GM23338 (cell line): ENCODE measurements around the gene KCNK4.
A peak's percentile ranks its signal among the peaks of the same experiment; 100 is the strongest.

ENCODE experiments used
- EZH2phosphoT487 ChIP-seq: fragments of 200-600 bp; sonication (generic); IDR thresholded peaks from one replicate; pipeline ENCODE4 v1.8.1; 2018; ENCODE audit warnings: antibody characterized with exemption; ENCODE audit not compliant: unreplicated experiment
- POLR2AphosphoS5 ChIP-seq: IDR thresholded peaks from 2 replicates; pipeline ENCODE4 v1.6.1; 2016; ENCODE audit warnings: antibody characterized with exemption, low read depth
- TF ChIP-seq, protein P1 (sequence below), 2 experiments: fragments of 200-600 bp in 1 of 2; sonication (generic) in 1 of 2; conservative IDR thresholded peaks; 2 replicates each; pipeline versions ENCODE4 v1.5.1 to v1.6.1; 2016 to 2017; ENCODE audit warnings: antibody characterized with exemption in 2 of 2, low read depth in 2 of 2, mild to moderate bottlenecking in 2 of 2, moderate library complexity in 1 of 2

DNA sequence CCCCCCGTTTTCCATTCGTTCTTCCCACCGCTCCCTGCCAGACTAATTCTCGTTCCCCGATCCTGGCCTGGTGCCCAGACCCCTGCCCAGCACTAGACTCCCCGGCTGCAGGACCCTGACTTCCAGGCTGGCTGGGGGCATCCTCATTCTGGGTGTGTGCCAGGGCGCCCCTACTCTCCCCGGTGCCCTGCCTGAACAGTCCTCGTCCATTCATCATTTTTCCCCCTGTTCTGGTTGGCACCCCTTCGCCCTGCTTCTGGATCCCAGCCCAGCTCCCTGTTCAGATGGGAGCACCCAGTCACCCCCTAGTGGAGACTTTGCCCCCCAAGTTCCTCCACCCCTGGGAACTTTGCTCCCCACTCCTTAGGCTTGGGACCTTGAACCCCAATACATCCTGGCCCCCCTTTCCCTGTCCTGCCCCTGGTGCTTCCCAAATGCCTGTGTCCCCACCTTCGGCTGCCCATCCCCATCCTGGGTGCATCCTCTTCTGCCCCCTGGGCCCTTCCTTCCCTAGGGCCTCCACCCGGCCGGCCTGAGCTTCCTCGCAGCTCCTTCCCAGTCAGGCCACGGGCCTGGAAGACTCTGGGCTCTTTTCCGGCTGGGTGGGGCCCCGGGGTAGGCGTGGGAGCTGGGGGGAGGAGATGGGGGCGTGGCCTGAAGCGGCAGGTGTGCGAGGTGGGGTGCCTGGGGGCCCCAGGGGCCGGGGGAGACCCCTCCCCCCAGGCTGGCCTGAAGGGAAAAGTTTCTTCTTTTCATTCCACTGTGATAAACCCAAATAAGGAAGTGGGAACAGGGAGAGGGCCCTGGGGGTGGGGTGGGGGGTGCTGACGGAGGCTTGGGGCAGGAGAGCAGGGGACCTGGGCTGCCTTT is 38.9 kb upstream of the KCNK4 start:
- TF ChIP-seq POLR2AphosphoS5 (peak; percentile 64), EZH2phosphoT487 (no peak)
- TF ChIP-seq, protein P1, sequence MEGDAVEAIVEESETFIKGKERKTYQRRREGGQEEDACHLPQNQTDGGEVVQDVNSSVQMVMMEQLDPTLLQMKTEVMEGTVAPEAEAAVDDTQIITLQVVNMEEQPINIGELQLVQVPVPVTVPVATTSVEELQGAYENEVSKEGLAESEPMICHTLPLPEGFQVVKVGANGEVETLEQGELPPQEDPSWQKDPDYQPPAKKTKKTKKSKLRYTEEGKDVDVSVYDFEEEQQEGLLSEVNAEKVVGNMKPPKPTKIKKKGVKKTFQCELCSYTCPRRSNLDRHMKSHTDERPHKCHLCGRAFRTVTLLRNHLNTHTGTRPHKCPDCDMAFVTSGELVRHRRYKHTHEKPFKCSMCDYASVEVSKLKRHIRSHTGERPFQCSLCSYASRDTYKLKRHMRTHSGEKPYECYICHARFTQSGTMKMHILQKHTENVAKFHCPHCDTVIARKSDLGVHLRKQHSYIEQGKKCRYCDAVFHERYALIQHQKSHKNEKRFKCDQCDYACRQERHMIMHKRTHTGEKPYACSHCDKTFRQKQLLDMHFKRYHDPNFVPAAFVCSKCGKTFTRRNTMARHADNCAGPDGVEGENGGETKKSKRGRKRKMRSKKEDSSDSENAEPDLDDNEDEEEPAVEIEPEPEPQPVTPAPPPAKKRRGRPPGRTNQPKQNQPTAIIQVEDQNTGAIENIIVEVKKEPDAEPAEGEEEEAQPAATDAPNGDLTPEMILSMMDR (conservative IDR thresholded peaks at IDR 0.05; ENCODE audit: low read depth in 2 of 2), result peak; percentile 48 to 52
